Stomach (tissue), 9 donors: ENCODE results near the gene NFE2L1. TPM values are rescaled to one million over a fixed set of nuclear protein-coding genes. Genes with fewer than 3 reads are reported as not detected.
A peak's percentile ranks its signal among the peaks of the same experiment; 100 is the strongest.

Source experiments
- DNase-seq, 2 donors: peaks; one replicate each; pipeline versions ENCODE4 v3.0.0 to v3.0.0-alpha.2; 2013 to 2019
- H3K27ac ChIP-seq, 5 donors: fragments of 200-600 bp in 4 of 5; sonication (generic) in 4 of 5; one replicate each; pipeline ENCODE4 v1.5.1; 2013 to 2019; ENCODE audit warnings: mild to moderate bottlenecking in 1 of 5, moderate library complexity in 1 of 5
- H3K27me3 ChIP-seq, 3 donors: fragments of 200-600 bp; sonication (generic); one replicate each; pipeline ENCODE4 v1.5.1; 2017 to 2019; ENCODE audit warnings: mixed run types in 1 of 3
- H3K36me3 ChIP-seq, 4 donors: fragments of 200-600 bp; sonication (generic); 1 replicate in 3 of 4; 2 replicates in 1 of 4; pipeline ENCODE4 v1.5.1; 2016 to 2019
- H3K4me1 ChIP-seq, 4 donors: fragments of 200-600 bp; sonication (generic); one replicate each; pipeline ENCODE4 v1.5.1; 2016 to 2019
- H3K4me3 ChIP-seq, 4 donors: fragments of 200-600 bp; sonication (generic) in 3 of 4; one replicate each; pipeline ENCODE4 v1.5.1; 2016 to 2019; ENCODE audit warnings: mild to moderate bottlenecking in 1 of 4
- H3K9me3 ChIP-seq, 4 donors: fragments of 200-600 bp; sonication (generic); one replicate each; pipeline ENCODE4 v1.5.1; 2016 to 2019
- CTCF ChIP-seq, 7 experiments: fragments of 450-650 bp in 4 of 7; fragments of 200-600 bp in 3 of 7; sonication (generic) in 3 of 7; IDR thresholded peaks; one replicate each; pipeline ENCODE4 v1.5.1; 2016 to 2019; ENCODE audit warnings: antibody characterized with exemption in 7 of 7, control low read depth in 2 of 7, mild to moderate bottlenecking in 1 of 7
- EP300 ChIP-seq: sonication (generic); formaldehyde crosslinking; IDR thresholded peaks from one replicate; pipeline ENCODE4 v1.6.1; 2017; ENCODE audit warnings: antibody characterized with exemption
- POLR2A ChIP-seq, 4 donors: fragments of 450-650 bp; IDR thresholded peaks; one replicate each; pipeline ENCODE4 v1.6.1; 2016; ENCODE audit warnings: antibody characterized with exemption in 4 of 4, control low read depth in 2 of 4, mild to moderate bottlenecking in 1 of 4, moderate library complexity in 1 of 4
- POLR2AphosphoS5 ChIP-seq, 3 donors: sonication (generic); formaldehyde crosslinking; IDR thresholded peaks; one replicate each; pipeline ENCODE4 v1.6.1; 2016; ENCODE audit warnings: antibody characterized with exemption in 3 of 3
- WGBS, 5 donors: extraction: QIAGEN DNeasy Blood & Tissue Kit in 3 of 5; methylation state at CpG; one replicate each; pipeline versions ENCODE4 v1.1.5 to v1.1.7; 2013 to 2018; 5-methylcytosine and 5-hydroxymethylcytosine counted together
- intact Hi-C: fragments of 100-400 bp; cut with DNase I; formaldehyde crosslinking; loops from one replicate; pipeline ENCODE4 v1.15.1; 2023; ENCODE audit warnings: low total_unique reads
- polyA plus RNA-seq, 3 donors: library from polyadenylated mRNA; stranded (reverse); fragments of 200-250 nt; gene quantifications; one replicate each; pipeline ENCODE4 v1.2.3, GENCODE V29; 2013
- total RNA-seq, 5 donors: library from RNA; depleted of rRNA; stranded (reverse); fragments of >200 nt; gene quantifications; one replicate each; pipeline versions ENCODE4 v1.1.0 to v1.2.3, GENCODE V29; 2014 to 2016
- donor health status: healthy with polysubstance abuse.
- donor health status: Bipolar disorder and iron deficiency.
- donor health status: healthy.

NFE2L1 gene
- total and polyA plus RNA-seq, 8 donors: 25.2 to 160 (median 58.3) TPM

GRCh38 chr17:48006936-48007709 is 41.0 kb upstream of the NFE2L1 start:
- DNase-seq: no peak
- no peak overlapping the region for H3K27ac ChIP-seq
- H3K4me1 ChIP-seq: peaks cover 8 to 24% (median 18%) of the 10 kb centered on the region in 4 donors
- TF ChIP-seq EP300 (no peak), POLR2A (IDR thresholded peaks at IDR 0.05) (no peak), POLR2AphosphoS5 (IDR thresholded peaks at IDR 0.05) (no peak), CTCF (IDR thresholded peaks at IDR 0.05) (no peak)
- H3K4me3 ChIP-seq: no peak overlapping the region
- 88 to 93% (median 90%) methylated on average over 12 of the region's 12 CpGs for WGBS, 5 donors
- H3K9me3 ChIP-seq: no peaks in the 10 kb centered on the region
- H3K27me3 ChIP-seq: peaks cover 5 to 34% (median 14%) of the 10 kb centered on the region in 3 donors
- no peaks in the 10 kb centered on the region for H3K36me3 ChIP-seq
- intact Hi-C loops: no loop called here

- Histone ChIP-seq H3K9me3 (no peaks in the 10 kb centered on the region), H3K27ac (no peak overlapping the region), H3K4me1 (peaks cover 14 to 16% (median 15%) of the 10 kb centered on the region in 4 donors), H3K27me3 (peaks cover 5 to 64% (median 27%) of the 10 kb centered on the region in 3 donors), H3K4me3 (no peak overlapping the region), H3K36me3 (no peaks in the 10 kb centered on the region)
- 84 to 94% (median 89%) methylated on average over 3 of the region's 3 CpGs for WGBS, 5 donors
- DNase-seq: no peak
- no peak for TF ChIP-seq EP300
- no peak for TF ChIP-seq CTCF (IDR thresholded peaks at IDR 0.05)
- TF ChIP-seq POLR2A (IDR thresholded peaks at IDR 0.05): no peak
- TF ChIP-seq POLR2AphosphoS5 (IDR thresholded peaks at IDR 0.05): no peak
- intact Hi-C loops: no loop called here
Measured at GRCh38 chr17:48010193-48010592, 38.0 kb upstream of the NFE2L1 start.

- Histone ChIP-seq H3K27me3 (peaks cover 5 to 69% (median 27%) of the 10 kb centered on the region in 3 donors), H3K36me3 (no peaks in the 10 kb centered on the region), H3K4me1 (peaks cover 14 to 21% (median 15%) of the 10 kb centered on the region in 4 donors), H3K9me3 (no peaks in the 10 kb centered on the region), H3K4me3 (peak overlapping the region; percentile 35 to 53 (median 38)), H3K27ac (no peak overlapping the region)
- TF ChIP-seq CTCF (IDR thresholded peaks at IDR 0.05) (peak in 1 of 7 experiments; percentile 13), POLR2AphosphoS5 (IDR thresholded peaks at IDR 0.05) (no peak)
- DNase-seq: peak; percentile 32 to 59
- 4 to 9% (median 7%) methylated on average over 23 of the region's 23 CpGs for WGBS, 5 donors
- intact Hi-C loops: no loop called here
Measured at GRCh38 chr17:48011405-48012150, 36.6 kb upstream of the NFE2L1 start.

- Histone ChIP-seq H3K36me3 (no peaks in the 10 kb centered on the region), H3K27me3 (peaks cover 5 to 69% (median 27%) of the 10 kb centered on the region in 3 donors), H3K4me1 (peaks cover 14 to 27% (median 15%) of the 10 kb centered on the region in 4 donors), H3K9me3 (no peaks in the 10 kb centered on the region), H3K4me3 (peak overlapping the region; percentile 35 to 53 (median 38)), H3K27ac (no peak overlapping the region)
- intact Hi-C loops: no loop called here
- 0% methylated on average over 26 to 34 of the region's 34 CpGs for WGBS, 5 donors
- peak; percentile 62 to 92 for DNase-seq
- TF ChIP-seq CTCF (IDR thresholded peaks at IDR 0.05) (no peak), POLR2A (IDR thresholded peaks at IDR 0.05) (no peak), POLR2AphosphoS5 (IDR thresholded peaks at IDR 0.05) (no peak), EP300 (no peak)
Measured at GRCh38 chr17:48012151-48012520, 36.0 kb upstream of the NFE2L1 start.
